ENCODE measurements around the gene NSRP1.
"Not testable (repeated sequence)": the region's sequence is repeated elsewhere in the genome, so short reads cannot be mapped to it uniquely, and the experiment has no call there.

NSRP1 gene, protein sequence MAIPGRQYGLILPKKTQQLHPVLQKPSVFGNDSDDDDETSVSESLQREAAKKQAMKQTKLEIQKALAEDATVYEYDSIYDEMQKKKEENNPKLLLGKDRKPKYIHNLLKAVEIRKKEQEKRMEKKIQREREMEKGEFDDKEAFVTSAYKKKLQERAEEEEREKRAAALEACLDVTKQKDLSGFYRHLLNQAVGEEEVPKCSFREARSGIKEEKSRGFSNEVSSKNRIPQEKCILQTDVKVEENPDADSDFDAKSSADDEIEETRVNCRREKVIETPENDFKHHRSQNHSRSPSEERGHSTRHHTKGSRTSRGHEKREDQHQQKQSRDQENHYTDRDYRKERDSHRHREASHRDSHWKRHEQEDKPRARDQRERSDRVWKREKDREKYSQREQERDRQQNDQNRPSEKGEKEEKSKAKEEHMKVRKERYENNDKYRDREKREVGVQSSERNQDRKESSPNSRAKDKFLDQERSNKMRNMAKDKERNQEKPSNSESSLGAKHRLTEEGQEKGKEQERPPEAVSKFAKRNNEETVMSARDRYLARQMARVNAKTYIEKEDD

GRCh38 chr17:30116661-30117551 is at the start of gene NSRP1:
Gene NSRP1 (plus strand): TSS chr17:30116816. CDS start chr17:30116844, 28 bp downstream.
- peak; percentile 92 to 96 for DNase-seq

- DNase-seq = no peak
These were observed 48.2 kb upstream of the NSRP1 start for GRCh38 chr17:30068465-30068864.

DNA sequence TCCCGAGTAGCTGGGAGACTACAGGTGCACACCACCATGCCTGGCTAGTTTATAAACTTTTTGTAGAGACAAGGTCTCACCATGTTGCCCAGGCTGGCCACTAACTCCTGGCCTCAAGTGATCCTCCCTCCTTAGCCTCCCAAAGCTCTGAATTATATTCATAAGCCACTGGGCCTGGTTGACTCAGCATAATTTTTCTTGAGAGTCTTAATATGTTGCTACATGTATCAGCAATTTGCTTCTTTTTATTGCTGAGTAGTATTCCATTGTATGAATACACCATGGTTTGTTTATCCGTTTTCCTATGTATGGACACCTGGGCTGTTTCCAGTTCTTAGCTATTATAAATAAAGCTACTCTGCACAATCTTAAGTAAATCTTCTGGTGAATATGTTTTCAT is 42.4 kb upstream of the NSRP1 start:
- DNase-seq = no peak

- DNase-seq = no peak
These were observed 41.9 kb upstream of the NSRP1 start for GRCh38 chr17:30074730-30075129.

GRCh38 chr17:30082773-30083172 is 33.8 kb upstream of the NSRP1 start:
- no peak for DNase-seq

GRCh38 chr17:30084788-30085187 is 31.8 kb upstream of the NSRP1 start:
- no peak for DNase-seq

DNA sequence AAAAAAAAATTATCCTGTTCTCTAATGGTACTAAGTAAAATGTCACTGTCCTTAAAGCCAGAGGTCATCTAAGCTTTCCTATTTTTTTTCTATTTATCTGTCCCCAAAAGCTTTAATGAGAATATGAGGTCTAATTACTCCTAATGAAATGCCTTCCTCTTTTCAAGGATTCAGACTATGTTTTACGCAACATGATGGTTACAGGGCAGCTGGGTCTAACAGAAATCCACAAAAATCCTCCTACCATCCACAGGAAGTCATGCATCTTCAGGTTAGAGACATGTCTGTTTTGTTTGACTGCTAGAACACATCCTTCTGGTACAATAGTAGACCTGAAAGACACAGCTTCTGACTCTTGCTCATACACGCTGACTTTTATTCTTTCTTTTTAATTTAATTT is 29.7 kb upstream of the NSRP1 start:
- DNase-seq = no peak

DNA sequence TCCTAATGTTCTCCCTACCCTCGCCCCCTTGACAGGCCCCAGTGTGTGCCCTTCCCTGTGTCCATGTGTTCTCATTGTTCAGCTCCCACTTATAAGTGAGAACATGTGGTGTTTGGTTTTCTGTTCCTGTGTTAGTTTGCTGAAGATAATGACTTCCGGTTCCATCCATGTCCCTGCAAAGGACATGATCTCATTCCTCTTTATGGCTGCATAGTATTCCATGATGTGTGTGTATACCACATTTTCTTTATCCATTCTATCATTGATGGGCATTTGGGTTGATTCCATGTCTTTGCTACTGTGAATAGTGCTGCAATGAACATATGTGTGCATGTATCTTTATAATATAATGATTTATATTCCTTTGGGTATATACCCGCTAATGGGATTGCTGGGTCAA is 29.2 kb upstream of the NSRP1 start:
- DNase-seq = not testable (repeated sequence)

- DNase-seq = no peak
These were observed 25.4 kb upstream of the NSRP1 start for GRCh38 chr17:30091121-30091670.

- DNase-seq = no peak
These were observed 24.8 kb upstream of the NSRP1 start for GRCh38 chr17:30091771-30092170.

DNA sequence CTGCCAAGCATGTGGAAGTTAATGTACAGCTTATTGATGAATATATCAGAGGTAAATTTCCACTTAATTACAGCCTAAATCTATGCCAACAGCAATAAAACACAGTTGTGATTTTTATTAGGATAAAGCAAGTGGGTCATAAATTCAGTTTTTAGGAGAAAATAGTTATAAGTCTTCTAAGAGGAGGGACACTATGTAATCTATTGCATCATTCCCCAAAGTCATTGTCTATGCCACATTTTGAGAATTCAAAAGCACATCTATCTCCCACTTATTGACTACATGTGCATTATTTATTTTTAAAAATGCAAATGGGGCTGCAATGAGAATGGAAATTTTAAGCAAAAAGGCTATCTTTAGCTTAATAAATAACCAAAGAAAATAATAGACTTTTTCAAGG is 23.7 kb upstream of the NSRP1 start:
- no peak for DNase-seq

DNA sequence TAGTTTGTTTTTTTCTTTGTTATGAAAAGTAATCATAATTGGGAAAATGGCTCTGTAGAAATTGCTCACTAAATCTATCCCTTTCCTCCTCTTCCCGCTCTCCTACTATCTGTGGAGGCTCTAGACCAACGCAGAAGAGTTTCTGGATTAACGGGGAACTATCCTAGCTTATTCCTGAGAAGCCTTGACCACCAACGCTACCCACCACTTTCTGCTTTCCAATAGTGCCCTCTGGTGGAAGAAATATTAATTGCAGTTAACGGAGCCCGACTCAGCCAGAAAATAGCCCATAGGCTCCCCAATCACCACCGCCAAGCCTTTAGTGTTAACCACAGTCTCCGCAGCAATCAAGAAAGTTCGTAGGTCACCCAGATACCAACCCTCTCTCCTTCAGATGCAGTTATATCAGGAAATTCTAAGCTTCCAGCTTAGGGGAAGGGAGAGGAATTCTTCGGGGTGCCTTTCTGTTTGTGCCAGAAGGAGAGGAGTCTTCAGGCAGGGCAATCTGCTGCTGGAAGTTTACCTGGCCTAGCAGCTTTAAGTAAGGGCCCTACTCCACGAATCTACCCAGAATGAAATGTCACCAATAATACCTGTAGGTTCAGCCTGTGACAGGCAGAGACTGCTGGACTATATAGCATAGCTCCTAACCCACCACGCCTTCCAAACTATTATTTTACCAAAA is 23.0 kb upstream of the NSRP1 start:
- DNase-seq = peak; percentile 32 to 55

- no peak for DNase-seq
These were observed 20.9 kb upstream of the NSRP1 start for GRCh38 chr17:30095507-30096244.

DNA sequence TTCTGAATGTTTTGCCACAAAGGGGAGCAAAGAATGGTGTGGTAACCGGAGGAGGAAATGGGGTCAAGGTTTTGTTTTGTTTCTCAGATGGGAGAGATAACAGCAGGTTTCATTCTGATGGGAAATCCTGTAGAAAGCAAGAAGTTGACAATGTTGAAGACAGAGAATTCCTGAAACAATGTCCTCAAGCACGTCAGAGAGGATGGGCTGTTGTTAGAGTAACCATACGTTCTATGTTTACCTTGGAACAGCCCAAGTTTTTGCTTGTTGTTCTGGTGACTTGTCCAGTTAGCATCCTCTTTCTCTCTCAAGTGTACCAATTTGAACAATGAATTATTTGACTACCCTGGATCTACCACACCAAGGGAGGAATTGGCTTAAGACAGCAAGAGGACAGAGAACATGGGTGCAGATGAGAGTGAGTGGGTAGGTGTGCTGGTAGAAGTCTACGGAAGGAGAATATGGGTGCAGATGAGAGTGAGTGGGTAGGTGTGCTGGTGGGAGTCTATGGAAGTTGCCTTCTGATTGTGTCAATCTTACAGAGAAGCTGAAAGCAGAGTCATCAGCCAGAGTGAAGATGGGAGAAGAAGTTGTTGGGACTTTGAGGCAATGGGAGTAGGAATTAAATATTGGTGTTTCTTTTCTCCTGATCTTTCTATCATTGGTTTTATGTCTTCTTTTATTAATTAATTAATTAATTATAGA is 14.8 kb upstream of the NSRP1 start:
- DNase-seq = no peak

DNA sequence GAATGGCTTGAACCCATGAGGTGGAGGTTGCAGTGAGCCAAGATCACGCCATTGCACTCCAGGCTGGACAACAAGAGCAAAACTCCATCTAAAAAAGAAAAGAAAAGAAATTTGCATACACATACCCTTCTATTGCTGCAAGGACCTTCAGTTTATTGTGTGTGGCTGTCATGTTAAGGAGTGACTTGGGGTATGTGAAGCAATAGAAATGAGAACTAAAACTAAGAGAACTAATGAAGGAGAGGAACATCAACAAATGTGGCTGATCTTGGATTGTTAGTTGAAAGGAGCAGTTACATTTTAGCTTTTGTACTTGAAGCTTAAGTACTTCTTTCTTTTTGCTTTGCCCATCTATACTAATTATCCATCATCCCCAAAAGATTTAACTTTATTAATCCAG is 12.7 kb upstream of the NSRP1 start:
- DNase-seq = no peak

DNA sequence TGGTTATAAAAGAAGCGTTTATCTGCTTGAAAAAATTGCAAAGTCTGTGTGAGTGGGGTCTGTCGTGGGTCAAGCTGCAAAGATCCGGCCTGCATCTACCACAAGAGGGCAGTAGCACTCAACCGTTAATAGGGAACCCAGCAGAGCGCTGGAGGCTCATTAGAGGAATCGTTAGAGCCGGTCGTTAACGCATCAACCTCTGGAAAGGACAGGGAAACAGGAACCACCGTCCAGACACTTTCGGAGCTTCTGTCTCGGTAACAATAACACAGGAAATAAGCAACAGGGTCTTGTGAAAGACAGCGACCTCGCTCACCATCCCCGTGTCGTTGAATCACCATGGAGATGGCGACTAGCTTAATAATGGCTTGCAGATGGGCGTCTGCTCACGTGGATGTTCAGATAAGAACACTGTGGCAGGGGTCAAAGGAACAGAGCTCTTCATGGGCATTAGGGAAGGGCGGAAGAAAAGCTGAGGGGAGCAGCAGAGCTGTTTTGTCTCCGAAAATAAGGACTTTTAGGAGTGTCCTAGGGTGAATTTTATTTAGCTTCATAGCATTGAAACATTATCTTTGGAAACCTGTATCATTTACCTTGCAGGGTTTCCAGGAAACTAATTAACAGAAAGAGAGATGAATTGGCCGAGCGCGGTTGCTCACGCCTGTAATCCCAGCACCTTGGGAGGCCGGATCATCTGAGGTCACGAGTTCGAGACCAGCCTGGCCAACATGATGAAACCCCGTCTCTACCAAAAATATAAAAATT is 11.9 kb upstream of the NSRP1 start:
- DNase-seq = peak; percentile 74 to 75

DNA sequence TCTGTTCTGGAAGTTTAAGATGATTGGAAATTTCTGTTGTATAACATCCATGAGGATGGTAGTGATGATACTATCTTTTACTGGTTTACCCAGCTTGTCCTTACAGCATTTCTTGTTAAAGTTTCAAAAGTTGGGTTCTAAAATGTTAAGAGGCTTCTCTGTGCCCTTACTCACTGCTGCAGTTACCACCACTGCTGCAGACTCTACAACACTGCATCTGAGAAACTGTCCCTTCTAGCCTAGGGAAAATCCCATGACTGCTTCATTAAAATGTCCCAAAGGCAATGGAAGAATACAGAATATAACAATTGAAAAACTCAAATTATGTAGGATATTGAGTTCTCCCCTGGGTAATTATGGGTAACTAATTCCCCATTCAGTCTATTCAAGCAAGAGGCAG is 3.8 kb upstream of the NSRP1 start:
- DNase-seq = no peak

- DNase-seq = no peak
These were observed 3.4 kb upstream of the NSRP1 start for GRCh38 chr17:30113213-30113612.

DNA sequence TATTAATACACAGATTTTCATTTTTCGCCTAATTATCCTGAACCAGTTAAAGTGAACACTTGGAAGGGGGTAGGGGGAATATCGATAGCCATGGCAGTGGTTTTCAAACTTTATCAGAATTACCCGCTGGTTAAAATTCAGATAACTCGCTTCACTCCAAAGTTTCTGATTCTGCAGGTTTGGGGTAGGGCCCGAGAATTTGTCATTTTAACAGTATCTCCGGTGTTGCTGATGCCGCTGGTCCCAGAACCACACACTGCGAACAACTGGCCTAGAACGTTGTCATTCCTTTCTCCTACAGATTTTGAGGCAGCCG is 313 bp upstream of the NSRP1 start:
- DNase-seq = no peak

DNA sequence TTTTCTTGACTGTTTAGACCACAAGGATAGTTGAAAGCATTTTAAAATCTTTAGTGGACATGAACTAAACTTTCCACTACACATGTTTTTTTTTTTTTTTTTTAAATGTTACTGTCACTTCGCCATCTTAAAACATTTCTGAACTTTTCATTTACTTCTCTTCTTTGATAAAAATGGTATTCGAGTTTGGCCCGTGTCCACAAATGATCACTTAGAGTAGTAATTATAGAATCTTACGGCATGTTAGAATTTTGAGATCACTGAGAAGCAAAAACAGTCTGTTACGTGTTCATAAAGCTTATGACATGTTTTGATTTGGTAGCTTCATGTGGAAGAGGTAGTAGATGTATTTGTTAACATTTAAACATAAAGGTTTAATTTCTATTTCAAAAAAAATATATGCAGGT is 1.1 kb downstream of the NSRP1 start:
- no peak for DNase-seq

DNA sequence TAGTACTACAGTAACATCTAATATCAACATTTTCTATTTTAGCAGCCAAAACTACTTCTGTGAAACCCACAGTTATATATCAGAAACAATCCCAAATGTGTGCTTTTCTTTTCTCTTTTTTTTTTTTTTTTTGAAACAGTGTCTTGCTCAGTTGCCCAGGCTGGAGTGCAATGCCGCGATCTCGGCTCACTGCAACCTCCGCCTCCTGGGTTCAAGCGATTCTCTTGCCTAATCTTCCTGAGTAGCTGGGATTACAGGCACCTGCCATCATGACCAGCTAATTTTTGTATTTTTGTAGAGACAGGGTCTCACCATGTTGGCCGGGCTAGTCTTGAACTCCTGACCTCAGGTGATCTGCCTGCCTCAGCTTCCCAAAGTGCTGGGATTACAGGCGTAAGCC is 2.0 kb downstream of the NSRP1 start:
- DNase-seq = not testable (repeated sequence)
